Stomach smooth muscle (tissue), 2 donors: ENCODE results near the gene PTPN20.

Experiments
- H3K27ac ChIP-seq: one replicate; pipeline ENCODE4 v1.7.0; 2013; ENCODE audit warnings: mild to moderate bottlenecking, low read length, inconsistent platforms
- H3K27me3 ChIP-seq, 2 donors: one replicate each; pipeline ENCODE4 v1.7.0; 2013; ENCODE audit warnings: low read length in 2 of 2; ENCODE audit not compliant: insufficient read depth in 2 of 2, control insufficient read depth in 1 of 2
- H3K36me3 ChIP-seq, 2 donors: one replicate each; pipeline ENCODE4 v1.7.0; 2013; ENCODE audit warnings: low read length in 2 of 2; ENCODE audit not compliant: control insufficient read depth in 2 of 2, insufficient read depth in 2 of 2
- H3K4me1 ChIP-seq: one replicate; pipeline ENCODE4 v1.7.0; 2013; ENCODE audit warnings: low read length; ENCODE audit not compliant: control insufficient read depth, insufficient read depth
- H3K4me3 ChIP-seq, 2 donors: one replicate each; pipeline ENCODE4 v1.7.0; 2013; ENCODE audit warnings: low read length in 2 of 2
- H3K9ac ChIP-seq, 2 donors: one replicate each; pipeline ENCODE4 v1.7.0; 2013; ENCODE audit warnings: low read length in 2 of 2, mild to moderate bottlenecking in 1 of 2
- H3K9me3 ChIP-seq, 2 donors: one replicate each; pipeline ENCODE4 v1.7.0; 2013; ENCODE audit warnings: low read length in 2 of 2; ENCODE audit not compliant: control insufficient read depth in 2 of 2
- donor health status: healthy.
- donor health status: Pancreatic carcinoma.

The PTPN20 gene

DNA sequence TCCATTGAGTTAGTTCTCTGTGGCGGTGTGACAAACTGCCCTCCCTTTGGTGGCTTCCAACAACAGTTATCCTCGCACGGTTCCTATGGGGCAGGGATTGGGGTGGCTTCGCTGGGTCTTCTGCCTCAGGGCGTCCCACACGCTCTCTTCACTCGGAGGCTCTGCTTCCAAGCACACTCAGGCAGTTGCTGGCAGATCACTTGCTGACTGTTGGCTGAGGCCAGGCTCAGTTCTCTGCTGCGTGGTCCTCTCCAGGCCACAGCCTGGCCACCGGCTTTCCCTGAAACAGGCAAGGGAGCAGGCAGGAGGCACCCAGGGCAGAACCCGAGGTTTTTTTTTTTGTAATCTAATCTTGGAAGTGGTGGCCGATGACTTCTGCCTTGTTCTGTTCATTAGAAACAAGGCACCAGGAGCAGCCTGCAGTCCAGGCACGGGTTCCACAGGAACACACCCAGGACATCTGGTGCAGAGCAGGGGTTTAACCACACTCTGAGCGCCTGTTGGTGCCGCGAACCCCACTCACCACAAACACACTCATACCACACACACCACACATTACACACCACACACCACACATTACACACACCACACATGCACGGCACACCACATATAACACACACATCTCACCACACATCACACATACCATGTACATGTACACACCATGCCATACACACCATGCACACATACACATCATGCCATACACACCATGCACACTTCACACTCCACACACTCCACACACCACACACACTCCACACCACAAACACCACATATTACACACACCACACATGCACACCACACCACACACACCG is 112.2 kb downstream of the PTPN20 start:
- Histone ChIP-seq H3K27me3 (no peaks in the 10 kb centered on the region), H3K36me3 (no peaks in the 10 kb centered on the region), H3K27ac (no peak overlapping the region), H3K9ac (no peak overlapping the region), H3K4me3 (no peak overlapping the region), H3K9me3 (no peaks in the 10 kb centered on the region), H3K4me1 (peaks cover 14% of the 10 kb centered on the region)

DNA sequence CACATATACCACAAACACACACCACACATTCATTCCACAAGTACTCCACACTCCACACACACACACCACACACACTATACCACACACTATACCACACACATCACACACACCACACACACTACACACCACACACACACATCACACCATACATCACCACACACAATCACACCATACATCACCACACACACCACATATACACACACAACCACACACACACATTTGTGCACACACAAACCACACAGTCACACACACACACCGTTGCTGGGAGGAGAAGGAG is 112.8 kb downstream of the PTPN20 start:
- peaks cover 14% of the 10 kb centered on the region for H3K4me1 ChIP-seq
- H3K4me3 ChIP-seq: no peak overlapping the region
- no peak overlapping the region for H3K27ac ChIP-seq
- H3K9me3 ChIP-seq: no peaks in the 10 kb centered on the region
- H3K36me3 ChIP-seq: no peaks in the 10 kb centered on the region
- no peak overlapping the region for H3K9ac ChIP-seq
- H3K27me3 ChIP-seq: no peaks in the 10 kb centered on the region

DNA sequence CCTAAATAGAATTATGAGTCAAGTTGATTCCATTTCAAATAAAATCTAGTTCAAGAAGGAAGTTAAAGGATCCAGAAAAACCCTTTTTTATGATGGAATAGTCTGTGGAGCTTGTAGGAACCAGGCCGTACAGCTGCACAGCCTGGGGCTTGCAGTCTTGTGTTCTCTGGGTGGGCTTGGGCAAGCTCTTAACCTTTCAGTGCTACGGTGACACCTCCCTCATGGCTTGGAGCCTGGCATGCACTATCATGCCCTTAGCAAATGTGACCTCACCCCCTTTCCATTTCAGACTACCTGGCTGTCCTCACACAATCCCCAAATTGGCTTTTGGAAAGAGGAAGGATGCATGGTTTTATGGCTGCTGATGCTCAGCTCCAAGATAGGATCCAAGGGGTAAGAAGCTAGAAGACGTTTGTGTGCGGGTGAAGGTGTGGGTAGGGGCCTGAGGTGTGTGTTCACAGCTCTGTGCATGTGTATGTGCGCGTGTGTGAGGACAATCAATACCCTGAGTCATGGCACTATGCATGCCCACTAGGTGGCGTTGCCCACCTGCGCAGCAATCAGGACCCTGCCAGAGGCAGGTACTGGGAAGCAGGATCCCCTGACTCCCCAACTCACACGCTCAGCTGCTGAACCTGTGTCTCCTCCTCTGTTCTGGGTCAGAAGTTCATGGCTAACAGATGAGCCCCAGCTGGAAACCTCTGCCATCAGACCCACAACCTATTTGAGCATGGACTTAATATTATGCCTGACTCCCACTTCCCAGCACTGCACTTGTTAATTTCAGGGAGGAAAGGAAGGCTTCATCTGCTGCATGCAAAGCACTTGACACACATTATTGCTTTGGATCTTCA is 113.4 kb downstream of the PTPN20 start:
- H3K9ac ChIP-seq: no peak overlapping the region
- H3K4me3 ChIP-seq: no peak overlapping the region

DNA sequence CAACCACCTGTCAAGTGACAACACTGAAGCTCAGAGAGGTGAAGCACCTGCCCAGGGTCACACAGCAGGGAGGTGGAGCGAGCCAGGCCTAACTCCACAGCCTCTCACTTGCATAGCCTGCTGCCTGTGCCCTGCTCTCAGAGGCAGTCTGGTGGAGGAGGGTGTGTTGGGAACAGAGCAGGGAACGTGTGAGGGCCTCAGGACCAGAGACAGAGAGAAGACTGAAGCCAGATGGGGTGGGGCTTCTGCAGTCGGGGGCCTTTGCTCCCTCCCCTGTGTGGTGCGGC is 114.0 kb downstream of the PTPN20 start:
- Histone ChIP-seq H3K9ac (no peak overlapping the region), H3K27ac (no peak overlapping the region), H3K4me1 (peaks cover 15% of the 10 kb centered on the region), H3K4me3 (no peak overlapping the region), H3K36me3 (no peaks in the 10 kb centered on the region), H3K9me3 (no peaks in the 10 kb centered on the region), H3K27me3 (no peaks in the 10 kb centered on the region)

More for the DNA sequence above, 113.4 kb downstream of the PTPN20 start:
- H3K9me3 ChIP-seq: no peaks in the 10 kb centered on the region
- no peaks in the 10 kb centered on the region for H3K36me3 ChIP-seq
- H3K4me1 ChIP-seq: peaks cover 14% of the 10 kb centered on the region
- H3K27me3 ChIP-seq: no peaks in the 10 kb centered on the region
- H3K27ac ChIP-seq: no peak overlapping the region

DNA sequence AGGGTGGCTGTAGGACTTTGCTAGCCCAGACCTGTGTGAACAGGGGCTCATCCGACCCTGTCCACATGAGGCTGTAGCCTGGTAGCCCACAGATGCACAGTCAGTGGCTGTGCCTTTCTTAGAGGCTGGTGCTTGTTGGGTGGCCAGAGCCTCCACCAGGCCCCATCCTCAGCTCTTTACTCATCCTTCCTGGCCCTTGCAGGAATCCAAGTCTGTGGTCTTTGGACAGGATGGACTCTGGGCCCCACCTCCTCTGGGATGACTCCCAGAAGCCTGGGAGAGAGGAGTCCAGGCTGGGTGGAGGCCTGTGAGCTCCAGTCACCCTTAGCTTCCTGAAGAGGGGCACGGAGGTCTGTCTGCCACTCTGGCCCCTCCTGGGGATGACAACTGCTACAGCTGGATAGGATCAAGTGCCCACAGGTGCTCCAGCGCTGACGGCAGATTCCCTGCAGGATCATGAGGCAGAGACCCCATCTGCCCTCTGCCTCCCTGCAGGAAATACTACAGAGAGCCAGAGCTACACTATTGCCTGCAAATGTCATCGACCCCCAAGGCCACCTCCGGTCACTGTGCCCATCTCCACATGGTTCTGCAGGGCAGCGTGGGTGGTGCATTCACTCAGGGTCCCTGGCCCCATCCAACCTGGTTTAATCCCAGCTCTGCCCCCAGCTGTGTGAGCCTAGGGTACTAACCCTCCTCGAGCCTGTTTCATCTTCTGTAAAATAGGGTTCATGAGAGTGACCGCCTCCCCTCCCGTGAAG is 114.5 kb downstream of the PTPN20 start:
- Histone ChIP-seq H3K9me3 (no peaks in the 10 kb centered on the region), H3K4me1 (peaks cover 18% of the 10 kb centered on the region), H3K36me3 (no peaks in the 10 kb centered on the region), H3K9ac (no peak overlapping the region), H3K27me3 (no peaks in the 10 kb centered on the region), H3K27ac (no peak overlapping the region), H3K4me3 (no peak overlapping the region)

DNA sequence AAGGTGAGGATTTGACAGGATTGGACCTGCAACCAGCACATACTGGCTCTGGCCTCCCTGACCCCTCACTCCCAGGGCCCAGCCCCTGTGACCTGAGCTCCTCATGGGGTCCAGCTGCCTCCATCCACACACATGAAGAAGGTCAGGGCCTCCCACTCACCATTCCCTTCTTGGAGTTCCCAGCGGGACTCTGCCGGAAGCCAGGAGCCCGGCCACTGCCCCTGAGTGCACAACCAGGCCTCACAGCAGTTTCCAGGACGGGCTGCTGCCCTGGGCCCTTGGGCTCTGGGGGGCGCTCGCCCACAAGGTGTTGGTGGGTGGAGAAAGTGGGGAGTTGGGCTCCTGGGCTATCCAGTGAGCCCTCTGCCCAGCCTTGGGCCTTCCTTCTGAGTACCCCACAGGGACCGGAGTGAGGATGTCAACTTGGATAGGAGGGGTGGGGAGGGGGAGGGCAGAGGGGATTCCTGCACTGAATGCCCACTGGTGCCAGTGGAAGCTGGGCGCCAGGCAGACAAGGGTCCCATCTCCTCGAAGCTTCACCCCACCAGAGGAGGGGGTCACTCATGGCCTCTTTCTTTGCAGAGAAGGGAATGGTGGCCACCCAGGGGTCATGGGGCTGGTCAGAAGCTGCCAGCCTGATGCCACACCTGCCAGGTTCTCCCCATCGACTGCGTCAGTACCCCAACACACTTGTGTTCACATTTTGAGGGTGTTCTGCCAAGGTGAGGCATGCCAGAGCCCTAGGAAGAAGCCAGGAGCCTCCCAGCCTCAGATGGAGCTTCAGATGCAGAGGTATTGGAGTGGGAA is 115.3 kb downstream of the PTPN20 start:
- H3K4me3 ChIP-seq: no peak overlapping the region
- H3K27ac ChIP-seq: no peak overlapping the region
- H3K36me3 ChIP-seq: no peaks in the 10 kb centered on the region
- no peaks in the 10 kb centered on the region for H3K9me3 ChIP-seq
- no peaks in the 10 kb centered on the region for H3K27me3 ChIP-seq
- H3K9ac ChIP-seq: no peak overlapping the region
- peaks cover 18% of the 10 kb centered on the region for H3K4me1 ChIP-seq

DNA sequence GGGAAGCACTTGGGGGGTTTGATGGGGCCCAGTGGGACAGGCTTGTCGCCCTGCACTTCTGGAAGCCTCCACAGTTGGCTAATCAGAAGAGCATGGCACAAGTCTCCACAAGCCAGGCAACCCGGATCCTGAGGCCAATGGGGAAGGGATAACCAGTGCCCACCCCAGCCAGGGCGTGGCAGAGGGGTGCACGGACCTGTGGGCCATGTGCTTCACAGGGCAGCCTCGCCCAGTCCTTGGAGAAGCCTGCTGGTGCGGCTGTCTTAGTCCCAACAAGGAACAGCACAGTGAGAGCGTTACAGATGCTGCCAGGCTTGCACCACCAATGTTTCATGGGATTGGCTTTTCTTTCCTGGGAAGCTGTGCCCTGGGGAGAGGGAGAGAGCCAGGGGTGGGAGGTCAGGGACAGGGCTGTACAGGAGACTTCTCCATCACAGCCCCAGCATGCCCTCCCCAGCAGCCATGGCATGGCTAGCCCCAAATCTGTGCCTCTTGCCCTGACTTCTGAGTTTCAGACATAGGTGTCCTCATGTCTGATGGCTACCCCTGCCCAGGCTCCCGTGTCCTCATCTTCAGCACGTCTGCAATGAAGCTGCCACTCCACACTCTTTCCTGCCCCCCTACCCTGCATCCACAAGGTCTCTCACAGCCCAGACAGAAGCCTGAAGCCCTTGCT is 116.0 kb downstream of the PTPN20 start:
- Histone ChIP-seq H3K27ac (no peak overlapping the region), H3K9me3 (no peaks in the 10 kb centered on the region), H3K9ac (no peak overlapping the region), H3K27me3 (no peaks in the 10 kb centered on the region), H3K4me3 (no peak overlapping the region), H3K36me3 (no peaks in the 10 kb centered on the region), H3K4me1 (peaks cover 18% of the 10 kb centered on the region)

DNA sequence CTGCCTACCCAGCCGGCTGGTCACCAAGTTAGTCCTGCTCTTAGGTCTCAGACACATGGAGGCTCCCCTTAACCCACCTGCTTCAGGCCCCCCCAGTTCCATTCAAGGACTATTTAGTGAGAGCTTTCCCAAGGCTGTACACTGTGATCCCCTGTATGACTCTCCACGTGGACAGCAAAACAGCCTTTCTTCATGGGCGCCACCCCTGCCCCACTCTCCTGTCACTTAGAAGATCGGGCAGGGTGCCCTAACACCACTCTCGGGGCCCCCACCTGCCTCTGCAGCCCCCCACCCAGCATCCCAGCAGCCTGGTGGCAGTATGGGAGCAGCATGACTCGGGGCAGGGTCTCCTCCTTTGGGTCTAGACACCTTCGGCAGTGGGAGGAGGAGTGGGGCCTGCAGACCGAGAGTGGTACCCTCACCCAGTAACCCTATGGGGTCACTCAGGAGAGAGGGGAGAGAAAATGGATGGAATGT is 116.6 kb downstream of the PTPN20 start:
- Histone ChIP-seq H3K36me3 (no peaks in the 10 kb centered on the region), H3K4me3 (no peak overlapping the region), H3K9ac (no peak overlapping the region), H3K4me1 (peaks cover 15% of the 10 kb centered on the region), H3K27me3 (no peaks in the 10 kb centered on the region), H3K9me3 (no peaks in the 10 kb centered on the region), H3K27ac (no peak overlapping the region)

DNA sequence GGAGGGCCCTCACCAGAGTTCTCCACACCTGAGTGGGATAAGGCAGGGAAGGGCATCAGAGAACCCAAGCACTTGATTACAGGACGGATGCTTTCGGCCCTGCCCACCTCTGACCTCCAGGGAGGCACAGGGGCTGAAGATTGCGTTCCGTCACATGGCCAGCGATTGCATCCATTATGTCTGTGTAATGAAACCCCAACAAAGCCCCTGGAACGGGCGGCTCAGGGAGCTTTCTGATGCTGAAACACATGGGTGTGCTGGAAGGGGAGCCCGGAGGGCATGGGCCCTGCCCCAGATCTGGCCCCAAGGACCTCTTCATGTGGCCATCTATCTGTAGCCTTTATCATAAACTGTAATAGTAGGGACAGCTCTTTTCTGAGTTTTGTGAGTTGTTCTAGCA is 117.2 kb downstream of the PTPN20 start:
- Histone ChIP-seq H3K36me3 (no peaks in the 10 kb centered on the region), H3K27me3 (no peaks in the 10 kb centered on the region), H3K4me1 (peaks cover 15% of the 10 kb centered on the region), H3K9me3 (no peaks in the 10 kb centered on the region), H3K9ac (no peak overlapping the region), H3K27ac (no peak overlapping the region), H3K4me3 (no peak overlapping the region)
